ENCODE results near the gene CHMP5.

CHMP5 gene

DNA sequence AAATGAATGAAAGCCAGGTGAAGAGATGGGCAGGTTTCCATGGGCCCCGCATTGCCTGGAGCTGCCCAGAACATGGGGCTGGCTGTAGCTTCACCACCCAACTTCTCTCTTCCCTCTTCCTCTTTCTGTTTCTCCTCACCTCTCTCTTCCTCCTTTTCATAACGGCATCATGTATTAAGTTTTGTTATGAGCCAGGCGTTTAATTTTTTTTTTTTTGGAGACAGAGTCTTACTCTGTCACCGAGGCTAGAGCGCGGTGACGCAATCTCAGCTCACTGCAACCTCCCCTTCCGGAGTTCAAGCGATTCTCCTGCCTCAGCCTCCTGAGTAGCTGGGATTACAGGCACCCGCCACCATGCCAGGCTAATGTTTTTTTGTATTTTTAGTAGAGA, 37.8 kb upstream of the CHMP5 start:
- H3K4me3 ChIP-seq (ENCODE audit: low read depth, low read length): no peak overlapping the region
- in situ Hi-C loops (cut with HindIII; ENCODE audit: low sequenced_read_pairs): loop anchor here (5.0 to 10.0 kb wide), 2 partner anchors 102 to 150 kb away; partner anchors contain the start of gene SMU1
- TF ChIP-seq, protein P1, sequence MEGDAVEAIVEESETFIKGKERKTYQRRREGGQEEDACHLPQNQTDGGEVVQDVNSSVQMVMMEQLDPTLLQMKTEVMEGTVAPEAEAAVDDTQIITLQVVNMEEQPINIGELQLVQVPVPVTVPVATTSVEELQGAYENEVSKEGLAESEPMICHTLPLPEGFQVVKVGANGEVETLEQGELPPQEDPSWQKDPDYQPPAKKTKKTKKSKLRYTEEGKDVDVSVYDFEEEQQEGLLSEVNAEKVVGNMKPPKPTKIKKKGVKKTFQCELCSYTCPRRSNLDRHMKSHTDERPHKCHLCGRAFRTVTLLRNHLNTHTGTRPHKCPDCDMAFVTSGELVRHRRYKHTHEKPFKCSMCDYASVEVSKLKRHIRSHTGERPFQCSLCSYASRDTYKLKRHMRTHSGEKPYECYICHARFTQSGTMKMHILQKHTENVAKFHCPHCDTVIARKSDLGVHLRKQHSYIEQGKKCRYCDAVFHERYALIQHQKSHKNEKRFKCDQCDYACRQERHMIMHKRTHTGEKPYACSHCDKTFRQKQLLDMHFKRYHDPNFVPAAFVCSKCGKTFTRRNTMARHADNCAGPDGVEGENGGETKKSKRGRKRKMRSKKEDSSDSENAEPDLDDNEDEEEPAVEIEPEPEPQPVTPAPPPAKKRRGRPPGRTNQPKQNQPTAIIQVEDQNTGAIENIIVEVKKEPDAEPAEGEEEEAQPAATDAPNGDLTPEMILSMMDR (IDR thresholded peaks at IDR 0.05; ENCODE audit: low read depth, low read length, missing control alignments): no peak
- no peak for DNase-seq (ENCODE audit: low read depth)

- TF ChIP-seq, protein P1 (IDR thresholded peaks at IDR 0.05; ENCODE audit: low read depth, low read length, missing control alignments): no peak
- in situ Hi-C loops (cut with HindIII; ENCODE audit: low sequenced_read_pairs): loop anchor here (5.0 to 10.0 kb wide), 2 partner anchors 103 to 150 kb away; partner anchors contain the start of gene SMU1
- H3K4me3 ChIP-seq (ENCODE audit: low read depth, low read length): no peak overlapping the region
- no peak for DNase-seq (ENCODE audit: low read depth)
These were observed 37.1 kb upstream of the CHMP5 start for GRCh38 chr9:33227741-33228140.

- in situ Hi-C loops (cut with HindIII; ENCODE audit: low sequenced_read_pairs): loop anchor here (5.0 to 10.0 kb wide), 2 partner anchors 104 to 151 kb away; partner anchors contain the start of gene SMU1
- TF ChIP-seq, protein P1 (IDR thresholded peaks at IDR 0.05; ENCODE audit: low read depth, low read length, missing control alignments): no peak
- no peak for DNase-seq (ENCODE audit: low read depth)
- H3K4me3 ChIP-seq (ENCODE audit: low read depth, low read length): no peak overlapping the region
These were observed 36.2 kb upstream of the CHMP5 start for GRCh38 chr9:33228606-33229005.

DNA sequence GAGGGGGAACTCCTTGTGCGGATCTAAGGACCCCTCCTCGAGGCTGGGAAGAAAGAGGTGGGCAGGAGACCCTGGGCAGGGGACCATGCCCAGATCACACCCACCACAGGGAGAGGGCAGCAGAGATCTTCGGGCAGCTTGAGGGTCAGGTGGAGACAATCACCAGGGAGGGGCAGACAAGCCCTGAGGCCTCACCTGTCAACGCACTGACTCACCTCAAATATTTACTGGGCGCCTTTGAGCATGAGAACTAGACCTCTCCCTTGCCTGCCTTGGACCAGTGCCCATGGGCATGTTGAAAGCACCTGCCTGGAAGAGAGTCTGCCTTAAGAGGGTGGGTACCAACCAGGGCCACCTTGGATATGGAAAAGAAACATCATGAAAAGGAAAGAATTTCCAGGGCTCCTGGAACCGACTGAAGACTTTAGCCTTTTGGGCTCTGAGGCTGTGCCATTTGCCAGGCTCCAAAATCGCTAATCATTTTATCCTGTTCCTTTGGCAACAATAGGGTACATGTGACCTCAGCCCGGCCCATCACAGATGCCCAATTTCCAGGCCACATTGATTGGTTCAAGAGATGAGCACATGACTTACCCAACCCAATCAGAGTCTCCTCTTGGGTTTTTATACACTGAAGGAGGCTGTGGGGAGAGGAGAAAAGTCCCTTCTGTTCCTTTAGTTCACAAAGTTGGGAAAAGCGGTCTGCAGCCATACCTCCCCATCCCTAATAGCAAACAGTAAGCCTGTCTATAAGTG, 35.3 kb upstream of the CHMP5 start:
- in situ Hi-C loops (cut with HindIII; ENCODE audit: low sequenced_read_pairs): loop anchor here (5.0 to 10.0 kb wide), 2 partner anchors 105 to 152 kb away; partner anchors contain the start of gene SMU1

DNA sequence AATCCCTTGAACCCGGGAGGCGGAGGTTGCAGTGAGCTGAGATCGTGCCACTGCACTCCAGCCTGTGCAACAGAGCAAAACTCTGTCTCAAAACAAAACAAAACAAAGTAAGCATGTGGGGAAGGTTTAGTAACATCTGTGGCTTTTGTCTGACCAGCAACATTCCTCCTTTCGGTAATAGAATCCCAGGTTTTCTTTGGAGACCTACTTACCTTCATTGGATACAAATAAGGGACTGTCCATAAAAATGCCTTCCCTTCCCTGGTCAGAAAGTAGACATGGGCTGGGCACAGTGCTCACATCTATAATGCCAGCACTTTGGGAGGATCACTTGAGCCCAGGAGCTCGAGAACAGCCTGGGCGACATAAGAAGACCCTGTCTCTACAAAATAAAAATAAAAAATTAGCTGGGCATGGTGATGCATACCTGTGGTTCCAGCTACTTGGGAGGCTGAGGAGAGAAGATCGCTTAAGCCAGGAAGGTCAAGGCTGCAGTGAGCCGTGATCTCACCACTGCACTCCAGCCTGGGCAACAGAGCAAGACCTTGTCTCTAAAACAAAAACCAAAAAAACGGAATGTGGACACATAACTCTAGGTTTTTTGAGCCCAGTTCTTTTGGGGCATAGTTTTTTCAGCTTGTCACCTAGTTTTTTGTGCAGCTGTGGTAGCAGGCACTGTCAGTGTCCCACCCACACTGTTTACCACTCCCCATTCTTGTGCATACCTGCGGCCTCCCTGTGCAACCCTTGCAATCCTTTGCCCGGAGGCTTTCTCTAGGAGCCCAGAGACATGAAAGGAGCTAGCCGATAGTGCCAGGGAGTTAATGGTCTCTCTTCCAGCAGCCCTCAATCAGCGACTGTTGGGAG, 33.9 kb upstream of the CHMP5 start:
- no peak overlapping the region for H3K4me3 ChIP-seq (ENCODE audit: low read depth, low read length)

More for the DNA sequence above, 35.3 kb upstream of the CHMP5 start:
- no peak overlapping the region for H3K4me3 ChIP-seq (ENCODE audit: low read depth, low read length)
- no peak for DNase-seq (ENCODE audit: low read depth)
- TF ChIP-seq, protein P1 (IDR thresholded peaks at IDR 0.05; ENCODE audit: low read depth, low read length, missing control alignments): no peak

DNA sequence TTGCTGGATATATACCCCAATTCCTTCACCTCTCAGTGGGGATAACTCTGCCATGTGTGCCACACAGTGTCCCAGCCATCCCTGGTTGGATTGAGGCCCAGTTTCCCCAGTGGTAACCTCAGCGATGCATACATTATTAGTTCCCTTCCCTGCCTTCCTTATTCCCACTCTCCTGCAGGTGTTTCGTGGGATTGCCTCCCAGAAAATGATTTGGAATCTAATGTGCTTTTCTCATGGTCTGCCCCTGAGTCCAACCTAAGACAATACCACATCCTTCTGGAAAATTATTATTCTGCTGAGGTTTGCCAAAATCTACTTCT, 33.3 kb upstream of the CHMP5 start:
- in situ Hi-C loops (cut with HindIII; ENCODE audit: low sequenced_read_pairs): no loop called here
- no peak overlapping the region for H3K4me3 ChIP-seq (ENCODE audit: low read depth, low read length)
- TF ChIP-seq, protein P1 (IDR thresholded peaks at IDR 0.05; ENCODE audit: low read depth, low read length, missing control alignments): peak; percentile 2
- DNase-seq (ENCODE audit: low read depth): no peak

More for the DNA sequence above, 33.9 kb upstream of the CHMP5 start:
- in situ Hi-C loops (cut with HindIII; ENCODE audit: low sequenced_read_pairs): no loop called here
- TF ChIP-seq, protein P1 (IDR thresholded peaks at IDR 0.05; ENCODE audit: low read depth, low read length, missing control alignments): no peak
- no peak for DNase-seq (ENCODE audit: low read depth)

All from astrocyte of the cerebellum (primary cell).